Activated T-helper 9 cell treated with anti-CD3 and anti-CD28 coated beads, Interleukin-2, amount 50 U/mL, for 16 hours (primary cell): ENCODE results near the gene MFAP4.

Source experiments
- DNase-seq: peaks from one replicate; pipeline ENCODE4 v3.0.0-alpha.2; 2020; ENCODE audit warnings: low read depth

MFAP4 gene

GRCh38 chr17:19385521-19385983 lies 1.4 kb downstream of the MFAP4 start:
- no peak for DNase-seq

GRCh38 chr17:19384723-19385391 lies 2.1 kb downstream of the MFAP4 start:
- DNase-seq: no peak

- DNase-seq: no peak
Measured at GRCh38 chr17:19383681-19384470, 3.1 kb downstream of the MFAP4 start.

- no peak for DNase-seq
Measured at GRCh38 chr17:19382531-19383444, 4.2 kb downstream of the MFAP4 start.

GRCh38 chr17:19381741-19382444 lies 5.1 kb downstream of the MFAP4 start:
- DNase-seq: no peak

GRCh38 chr17:19381361-19381740 lies 5.6 kb downstream of the MFAP4 start:
- no peak for DNase-seq

GRCh38 chr17:19380481-19381301 lies 6.3 kb downstream of the MFAP4 start:
- no peak for DNase-seq

GRCh38 chr17:19379361-19380065 lies 7.5 kb downstream of the MFAP4 start:
- DNase-seq: no peak

GRCh38 chr17:19378416-19379360 lies 8.3 kb downstream of the MFAP4 start, which contains the start of gene MAPK7:
Gene MAPK7, plus strand, starts transcription at chr17:19378498. Its CDS starts 403 bp downstream, at chr17:19378901.
- no peak for DNase-seq

- DNase-seq: peak; percentile 93
Measured at GRCh38 chr17:19377602-19378415, 9.2 kb downstream of the MFAP4 start.

- DNase-seq: no peak
Measured at GRCh38 chr17:19376811-19377210, 10.2 kb downstream of the MFAP4 start.

- DNase-seq: no peak
Measured at GRCh38 chr17:19375732-19376131, 11.3 kb downstream of the MFAP4 start.

GRCh38 chr17:19374136-19374535 lies 12.9 kb downstream of the MFAP4 start:
- no peak for DNase-seq

- no peak for DNase-seq
Measured at GRCh38 chr17:19372866-19373504, 14.0 kb downstream of the MFAP4 start.

GRCh38 chr17:19372439-19372838 lies 14.6 kb downstream of the MFAP4 start:
- DNase-seq: no peak

GRCh38 chr17:19372011-19372370 lies 15.0 kb downstream of the MFAP4 start:
- DNase-seq: no peak

- no peak for DNase-seq
Measured at GRCh38 chr17:19371259-19372010, 15.6 kb downstream of the MFAP4 start.
